Islet of Langerhans (tissue), 1 donor: ENCODE measurements around the gene C1QTNF4.
"Not testable (repeated sequence)": the region's sequence is repeated elsewhere in the genome, so short reads cannot be mapped to it uniquely, and the experiment has no call there.

Experiments
- FAIRE-seq: peaks from one replicate; lab custom pipeline; 2011; peaks lifted over from hg19 to GRCh38; lab: Jason Lieb, UNC

C1QTNF4 gene

GRCh38 chr11:47593934-47594855, at the start of gene C1QTNF4:
TSS of gene C1QTNF4 (minus strand) at chr11:47594411. CDS start at chr11:47590810, 3,601 bp downstream.
- FAIRE-seq: no peak

DNA sequence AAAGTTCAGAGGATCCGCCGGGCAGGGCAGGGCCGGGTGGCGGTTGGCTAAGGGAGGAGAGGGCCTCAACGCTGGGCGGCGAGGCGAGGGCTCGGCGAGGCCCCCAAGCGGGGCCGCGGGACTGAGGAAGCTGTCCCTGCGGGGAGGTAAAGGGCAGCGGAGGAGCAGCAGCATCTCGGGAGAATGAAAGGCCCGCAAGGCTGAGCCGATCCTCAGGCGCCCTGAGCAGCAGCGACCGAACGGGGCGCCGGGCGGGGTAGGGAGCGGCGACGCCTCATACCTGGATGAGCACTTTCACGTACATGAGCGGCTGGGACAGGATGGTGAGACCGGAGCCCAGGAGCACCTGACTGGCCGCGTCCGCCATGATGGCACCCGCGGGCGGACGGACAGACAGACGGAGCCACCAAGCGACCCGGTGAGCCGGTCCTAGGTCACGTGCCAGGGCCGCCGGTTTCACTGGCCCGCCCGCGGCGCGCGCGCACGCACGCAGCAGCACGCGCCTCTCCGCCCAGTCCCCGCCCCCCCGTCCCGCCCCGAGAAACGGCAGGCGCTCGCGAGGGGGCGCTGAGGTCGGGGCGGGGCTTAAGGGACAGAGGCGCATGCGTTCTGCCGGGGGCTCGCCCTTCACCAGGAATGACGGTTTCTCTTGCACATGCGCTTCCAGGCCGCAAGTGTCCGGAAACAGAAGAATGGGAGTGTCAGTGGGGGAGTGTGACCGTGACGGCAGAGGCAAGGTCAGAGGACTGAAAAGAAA, 48.1 kb upstream of the C1QTNF4 start, which contains the start of gene MTCH2:
Gene MTCH2 (minus strand): TSS at position 461 of the 757 bp plus-strand sequence. CDS start 94 bp downstream, at position 367.
- FAIRE-seq: no peak

GRCh38 chr11:47641600-47642098, 47.4 kb upstream of the C1QTNF4 start:
- no peak for FAIRE-seq

GRCh38 chr11:47640506-47640905, 46.3 kb upstream of the C1QTNF4 start:
- FAIRE-seq: not testable (repeated sequence)

- not testable (repeated sequence) for FAIRE-seq
These were observed 42.1 kb upstream of the C1QTNF4 start for GRCh38 chr11:47636331-47636730.

GRCh38 chr11:47631473-47631872, 37.3 kb upstream of the C1QTNF4 start:
- no peak for FAIRE-seq

GRCh38 chr11:47628026-47628425, 33.8 kb upstream of the C1QTNF4 start:
- no peak for FAIRE-seq

- no peak for FAIRE-seq
These were observed 32.0 kb upstream of the C1QTNF4 start for GRCh38 chr11:47626234-47626633.

- no peak for FAIRE-seq
These were observed 26.7 kb upstream of the C1QTNF4 start for GRCh38 chr11:47620836-47621378.

DNA sequence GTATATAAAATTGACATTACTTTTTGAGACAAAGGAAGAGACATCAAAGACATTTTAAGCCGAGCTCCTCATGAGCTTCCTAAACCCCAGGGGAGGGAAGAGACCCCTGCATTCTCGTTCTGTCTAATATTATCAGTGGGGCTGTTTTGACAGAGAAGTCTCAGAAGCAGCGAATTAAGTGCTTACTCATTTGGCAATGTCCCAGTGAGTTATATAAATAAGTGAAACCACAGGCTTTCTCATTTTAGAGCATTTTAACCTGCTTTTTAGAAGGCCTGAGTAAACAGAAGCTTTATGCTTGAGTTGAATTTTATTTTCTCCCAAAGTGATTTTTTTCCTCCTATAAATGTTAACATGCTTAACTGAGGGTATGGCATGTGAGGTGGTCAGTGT, 23.2 kb upstream of the C1QTNF4 start:
- FAIRE-seq: no peak

DNA sequence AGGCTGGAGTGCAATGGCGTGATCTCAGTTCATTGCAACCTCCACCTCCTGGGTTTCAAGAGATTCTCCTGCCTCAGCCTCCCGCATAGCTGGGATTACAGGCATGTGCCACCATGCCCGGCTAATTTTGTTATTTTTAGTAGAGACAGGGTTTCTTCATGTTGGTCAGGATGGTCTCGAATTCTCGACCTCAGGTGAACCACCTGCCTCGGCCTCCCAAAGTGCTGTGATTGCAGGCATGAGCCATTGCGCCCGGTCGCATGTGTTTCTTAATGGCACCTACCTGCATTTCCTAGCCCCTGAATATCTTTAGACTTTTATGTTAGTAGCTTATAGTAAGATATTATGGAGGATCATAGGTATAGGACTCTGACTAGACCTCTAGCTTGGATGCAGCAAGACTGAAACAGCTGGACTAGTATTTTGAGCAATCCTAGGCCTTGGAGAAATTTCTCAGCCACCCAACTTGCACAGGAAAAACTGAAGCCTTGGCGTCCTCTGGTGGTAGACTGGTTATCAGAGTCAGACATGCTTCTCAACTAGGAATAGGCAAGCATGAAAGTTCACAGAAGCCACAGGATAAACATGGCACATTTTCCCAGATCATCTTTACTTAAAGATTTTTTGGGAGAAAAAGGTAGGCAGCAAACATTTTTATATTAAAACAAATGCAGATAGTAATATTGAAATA, 22.7 kb upstream of the C1QTNF4 start:
- FAIRE-seq: no peak

DNA sequence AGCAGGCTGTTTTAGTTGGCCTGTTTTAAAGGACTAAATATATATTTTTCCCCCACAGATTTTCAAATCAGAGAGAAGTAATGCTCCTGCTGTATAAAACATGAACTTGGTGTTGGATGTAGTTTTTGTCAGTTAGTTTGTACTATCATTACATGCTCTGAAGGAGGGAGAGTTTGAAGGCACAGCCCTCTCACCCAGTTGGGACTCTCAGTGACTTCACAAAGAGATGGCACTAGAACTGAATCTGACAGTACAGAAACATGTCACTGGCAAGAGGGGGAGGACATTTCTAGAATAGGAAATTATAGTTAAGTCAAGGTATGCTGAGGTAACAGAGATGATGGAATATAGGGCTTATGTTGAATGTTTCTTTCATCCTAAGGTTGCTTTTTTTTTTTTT, 21.0 kb upstream of the C1QTNF4 start:
- no peak for FAIRE-seq

DNA sequence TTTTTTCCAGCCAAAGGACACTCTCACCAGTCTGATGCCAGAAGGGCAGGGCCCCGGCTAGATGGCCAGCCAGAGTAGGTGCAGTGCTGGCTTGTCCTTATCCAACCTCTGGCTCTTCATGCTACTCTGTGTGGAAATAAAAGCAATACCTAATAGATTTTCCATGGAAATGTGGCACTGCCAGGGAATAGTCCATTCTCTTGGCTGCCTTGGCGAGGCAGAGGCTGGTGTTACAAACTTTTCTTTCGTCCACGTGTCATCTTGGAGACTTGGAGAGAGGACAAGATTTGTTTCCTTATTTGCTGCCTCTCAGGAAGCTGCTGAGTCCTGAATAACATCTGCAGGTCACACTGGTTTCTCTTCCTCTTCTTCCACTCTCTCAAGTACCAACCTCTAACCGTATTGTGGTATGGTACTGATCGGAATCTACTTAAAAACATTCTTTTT, 17.2 kb upstream of the C1QTNF4 start:
- no peak for FAIRE-seq

- FAIRE-seq: no peak
These were observed 15.5 kb upstream of the C1QTNF4 start for GRCh38 chr11:47609675-47610074.

- no peak for FAIRE-seq
These were observed 13.2 kb upstream of the C1QTNF4 start for GRCh38 chr11:47607380-47607779.

- FAIRE-seq: no peak
These were observed 12.5 kb upstream of the C1QTNF4 start for GRCh38 chr11:47606731-47607130.

GRCh38 chr11:47605921-47606320, 11.7 kb upstream of the C1QTNF4 start:
- no peak for FAIRE-seq

GRCh38 chr11:47603295-47603694, 9.1 kb upstream of the C1QTNF4 start:
- no peak for FAIRE-seq

GRCh38 chr11:47599902-47600301, 5.7 kb upstream of the C1QTNF4 start:
- no peak for FAIRE-seq

- FAIRE-seq: no peak
These were observed 1.8 kb upstream of the C1QTNF4 start for GRCh38 chr11:47595967-47596366.

DNA sequence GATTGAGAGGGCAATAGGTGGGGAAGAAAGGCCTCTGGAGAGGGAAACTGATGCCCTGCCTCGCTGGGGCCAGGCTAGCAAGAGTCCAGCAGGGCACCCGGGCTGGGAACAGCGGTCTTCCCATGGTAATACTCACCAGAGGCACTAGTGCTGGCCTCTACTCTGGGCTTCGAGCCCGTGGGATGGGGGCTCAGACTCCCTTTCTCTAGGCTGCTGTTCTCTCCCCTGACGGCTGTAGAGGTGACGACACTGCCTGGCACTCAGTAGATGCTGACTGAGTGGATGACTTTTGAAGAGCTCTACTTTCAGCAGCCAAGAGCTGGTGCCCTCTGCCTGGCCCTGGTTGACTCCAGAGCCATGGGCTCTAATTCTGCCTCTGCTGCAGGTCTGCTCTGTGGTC, 818 bp upstream of the C1QTNF4 start:
- no peak for FAIRE-seq

DNA sequence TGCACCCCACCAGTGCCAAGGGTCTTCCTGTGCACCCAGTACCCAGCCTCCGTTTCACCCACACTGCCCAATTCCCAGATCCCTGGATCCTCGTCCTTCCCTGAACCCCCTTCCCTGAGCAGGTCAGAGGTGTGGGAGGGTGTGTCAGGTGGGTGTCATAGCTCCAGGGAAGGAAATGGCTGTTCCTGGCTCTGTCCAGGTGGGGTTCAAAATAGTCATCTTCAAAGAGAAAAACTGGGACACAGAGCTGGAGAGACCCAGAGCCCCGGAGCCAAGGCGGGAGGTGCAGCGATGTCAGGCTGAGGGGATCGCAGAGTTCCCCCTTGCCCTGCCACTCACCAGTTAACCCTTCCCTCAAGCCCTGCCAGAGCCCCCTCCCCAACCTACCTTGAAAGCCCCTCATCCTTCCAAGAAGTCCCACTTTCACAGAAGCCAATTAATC, 698 bp downstream of the C1QTNF4 start:
- FAIRE-seq: no peak
